ENCODE results near the gene NTM.

Gene NTM

GRCh38 chr11:131852757-131853156, 482.3 kb downstream of the NTM start:
- DNase-seq (ENCODE audit: insufficient read length, low spot score) (no peak), FAIRE-seq (no peak)
- no peak for TF ChIP-seq CTCF (IDR thresholded peaks at IDR 0.05; ENCODE audit: insufficient read depth, missing control alignments)

GRCh38 chr11:131854391-131854790, 484.0 kb downstream of the NTM start:
- no peak for FAIRE-seq
- no peak for TF ChIP-seq CTCF (IDR thresholded peaks at IDR 0.05; ENCODE audit: insufficient read depth, missing control alignments)

GRCh38 chr11:131855320-131855719, 484.9 kb downstream of the NTM start:
- TF ChIP-seq CTCF (IDR thresholded peaks at IDR 0.05; ENCODE audit: insufficient read depth, missing control alignments): no peak
- FAIRE-seq (no peak), DNase-seq (ENCODE audit: insufficient read length, low spot score) (no peak)

More at GRCh38 chr11:131854391-131854790, 484.0 kb downstream of the NTM start:
- DNase-seq (ENCODE audit: insufficient read length, low spot score): no peak

GRCh38 chr11:131857246-131857645, 486.8 kb downstream of the NTM start:
- no peak for FAIRE-seq
- DNase-seq (ENCODE audit: insufficient read length, low spot score): no peak
- TF ChIP-seq CTCF (IDR thresholded peaks at IDR 0.05; ENCODE audit: insufficient read depth, missing control alignments): no peak

GRCh38 chr11:131858505-131858904, 488.1 kb downstream of the NTM start:
- DNase-seq (ENCODE audit: insufficient read length, low spot score): no peak
- TF ChIP-seq CTCF (IDR thresholded peaks at IDR 0.05; ENCODE audit: insufficient read depth, missing control alignments): no peak
- no peak for FAIRE-seq

- FAIRE-seq (no peak), DNase-seq (ENCODE audit: insufficient read length, low spot score) (no peak)
- no peak for TF ChIP-seq CTCF (IDR thresholded peaks at IDR 0.05; ENCODE audit: insufficient read depth, missing control alignments)
These were observed 489.3 kb downstream of the NTM start for GRCh38 chr11:131859538-131860210.

- DNase-seq (ENCODE audit: insufficient read length, low spot score) (no peak), FAIRE-seq (no peak)
- TF ChIP-seq CTCF (IDR thresholded peaks at IDR 0.05; ENCODE audit: insufficient read depth, missing control alignments): no peak
These were observed 493.8 kb downstream of the NTM start for GRCh38 chr11:131864228-131864627.
